Activated effector memory CD4-positive, alpha-beta T cell treated with Interleukin-2 at 50 U/mL for 16 hours (primary cell): ENCODE data around the gene HOXD13.

ENCODE experiments used
- DNase-seq: peaks from one replicate; pipeline ENCODE4 v3.0.0-alpha.2; 2020

Gene HOXD13

DNA sequence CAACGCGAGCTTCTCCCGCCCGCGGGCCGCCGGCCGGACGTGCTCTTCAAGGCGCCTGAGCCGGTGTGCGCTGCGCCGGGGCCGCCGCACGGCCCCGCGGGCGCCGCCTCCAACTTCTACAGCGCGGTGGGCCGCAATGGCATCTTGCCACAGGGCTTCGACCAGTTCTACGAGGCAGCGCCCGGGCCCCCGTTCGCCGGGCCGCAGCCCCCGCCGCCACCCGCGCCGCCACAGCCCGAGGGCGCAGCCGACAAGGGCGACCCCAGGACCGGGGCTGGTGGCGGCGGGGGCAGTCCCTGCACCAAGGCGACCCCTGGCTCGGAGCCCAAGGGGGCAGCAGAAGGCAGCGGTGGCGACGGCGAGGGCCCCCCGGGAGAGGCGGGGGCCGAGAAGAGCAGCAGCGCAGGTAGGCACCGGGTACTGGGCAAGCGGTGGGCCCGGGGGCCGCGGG, 15.2 kb downstream of the HOXD13 start:
- DNase-seq: no peak

DNA sequence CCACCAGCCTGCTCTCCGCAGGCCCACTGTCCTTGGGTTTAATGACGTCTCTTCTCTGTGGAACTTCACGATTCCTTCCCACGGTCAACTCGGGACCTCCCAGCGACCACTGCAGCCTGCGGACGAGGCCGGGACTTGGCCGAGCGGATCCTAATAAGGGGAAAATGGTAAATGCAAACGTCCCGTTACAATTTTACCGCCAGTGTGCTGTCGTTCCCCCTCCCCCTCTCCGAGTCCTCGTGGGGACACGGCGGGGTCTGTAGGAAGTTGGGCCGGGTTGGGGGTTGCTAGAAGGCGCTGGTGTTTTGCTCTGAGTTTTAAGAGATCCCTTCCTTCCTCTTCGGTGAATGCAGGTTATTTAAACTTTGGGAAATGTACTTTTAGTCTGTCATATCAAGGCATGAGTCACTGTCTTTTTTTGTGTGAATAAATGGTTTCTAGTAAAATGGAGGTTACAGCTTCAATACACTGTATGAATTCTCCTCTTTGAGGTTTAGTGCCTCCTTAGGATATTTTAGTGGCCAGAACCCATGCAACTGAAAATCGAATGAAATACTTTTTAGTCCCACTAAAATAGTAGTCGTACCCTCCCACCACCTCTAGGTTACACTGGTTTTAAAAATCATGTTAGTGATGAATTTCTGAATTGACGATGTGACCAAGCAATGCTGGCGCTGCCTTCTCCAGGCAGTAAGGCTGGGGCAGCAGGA, 16.8 kb downstream of the HOXD13 start:
- no peak for DNase-seq

DNA sequence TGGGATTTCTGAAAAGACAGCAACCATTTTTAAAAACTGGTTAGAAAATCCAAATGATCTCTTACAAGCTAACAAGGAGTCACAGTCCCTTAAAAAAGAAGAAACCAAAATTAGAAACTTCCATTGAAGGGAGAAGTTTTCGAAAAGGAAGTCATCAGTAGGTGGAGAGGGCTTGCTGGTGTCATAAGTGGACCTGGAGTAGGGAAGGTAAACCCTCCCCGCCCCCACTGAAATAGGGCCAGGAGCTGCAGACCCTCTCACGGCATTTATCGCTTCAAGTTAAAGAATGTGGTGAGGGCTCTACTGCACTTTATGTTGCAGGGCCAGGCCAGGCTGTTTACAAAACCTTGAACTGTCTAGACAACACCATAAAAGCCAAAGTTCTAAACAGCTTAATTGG, 17.4 kb downstream of the HOXD13 start:
- DNase-seq: no peak

DNA sequence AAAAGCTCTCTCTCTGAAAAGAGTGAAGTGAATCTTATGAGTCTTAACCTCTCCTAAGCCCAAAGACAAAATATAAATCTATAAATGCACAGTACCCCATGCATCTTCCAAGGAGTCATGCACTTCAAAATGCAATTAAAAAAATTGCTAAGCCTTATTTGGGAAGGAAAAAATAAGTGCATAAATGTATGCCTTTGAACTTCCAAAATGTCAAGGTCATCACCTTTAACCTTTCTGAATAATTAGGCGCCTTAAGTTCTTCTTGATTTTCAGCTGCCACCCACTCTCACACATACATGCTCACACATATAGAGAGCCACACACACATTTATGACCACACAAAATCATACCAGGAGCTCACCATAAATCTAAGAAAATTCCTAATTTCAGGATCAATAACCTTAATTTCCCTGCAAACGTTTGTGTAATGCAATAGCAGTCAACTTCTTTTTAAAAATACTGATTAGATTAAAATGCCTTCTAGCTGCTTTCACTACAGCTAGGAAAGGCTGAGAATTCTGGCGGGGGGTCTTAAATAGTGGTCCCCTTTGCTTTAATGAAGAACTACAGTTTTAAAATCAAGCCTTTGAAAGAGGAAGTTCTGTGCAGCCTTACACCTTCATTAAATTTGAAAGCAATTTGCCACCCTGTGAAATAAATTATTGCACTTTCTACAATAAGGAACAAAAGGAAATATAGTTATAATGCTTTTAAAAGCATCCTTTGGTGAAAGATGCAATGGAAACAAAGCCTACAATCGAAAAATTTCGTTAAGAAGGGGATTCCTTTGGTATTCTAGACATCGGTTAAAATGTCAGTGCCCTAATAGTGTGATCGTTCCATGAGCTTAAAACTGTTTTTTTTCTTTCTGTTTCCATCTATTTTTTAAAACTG, 18.1 kb downstream of the HOXD13 start:
- DNase-seq: no peak

DNA sequence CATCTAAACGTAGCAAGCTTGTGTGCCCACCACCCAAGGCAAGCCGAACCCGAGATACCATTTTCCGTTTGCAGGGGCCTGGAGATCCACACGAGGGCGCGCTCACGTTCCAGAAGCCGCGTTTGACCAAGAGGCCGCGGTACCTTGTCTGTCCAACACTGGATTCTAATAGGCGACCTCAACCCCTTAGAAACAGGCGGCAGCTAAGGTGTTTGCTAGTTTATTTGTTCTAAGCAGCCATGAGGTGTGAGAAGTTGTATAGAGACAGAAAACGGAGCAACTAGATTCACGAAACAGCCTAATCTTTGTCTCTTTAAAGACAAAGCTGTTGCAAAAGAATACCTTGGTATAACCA, 18.8 kb downstream of the HOXD13 start:
- DNase-seq: no peak

DNA sequence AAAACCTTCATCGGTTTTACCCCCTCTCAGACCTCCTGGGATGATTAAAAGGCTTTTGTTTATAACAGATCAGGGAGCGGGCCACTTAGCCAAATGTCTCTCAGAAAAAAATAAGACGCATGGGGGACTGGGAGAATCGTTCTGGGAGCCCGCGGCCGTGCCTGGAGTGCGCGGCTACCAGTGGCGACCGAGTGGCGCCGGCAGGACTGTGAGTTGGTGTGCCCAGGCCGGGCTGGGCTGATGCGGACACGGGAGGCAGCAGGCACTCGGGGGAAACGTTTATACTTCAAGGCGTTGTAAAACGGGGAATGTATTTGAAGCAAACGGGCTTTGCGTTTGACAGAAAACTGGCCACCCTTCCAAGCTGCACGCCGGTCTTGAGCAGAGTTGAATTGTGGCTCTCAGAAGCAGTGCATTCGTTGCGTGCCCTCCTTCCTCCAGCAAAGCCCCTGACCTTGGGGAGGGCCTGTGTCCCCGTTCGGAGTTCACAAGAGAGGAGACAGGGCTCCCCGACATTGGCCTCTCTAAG, 19.4 kb downstream of the HOXD13 start:
- DNase-seq: no peak

DNA sequence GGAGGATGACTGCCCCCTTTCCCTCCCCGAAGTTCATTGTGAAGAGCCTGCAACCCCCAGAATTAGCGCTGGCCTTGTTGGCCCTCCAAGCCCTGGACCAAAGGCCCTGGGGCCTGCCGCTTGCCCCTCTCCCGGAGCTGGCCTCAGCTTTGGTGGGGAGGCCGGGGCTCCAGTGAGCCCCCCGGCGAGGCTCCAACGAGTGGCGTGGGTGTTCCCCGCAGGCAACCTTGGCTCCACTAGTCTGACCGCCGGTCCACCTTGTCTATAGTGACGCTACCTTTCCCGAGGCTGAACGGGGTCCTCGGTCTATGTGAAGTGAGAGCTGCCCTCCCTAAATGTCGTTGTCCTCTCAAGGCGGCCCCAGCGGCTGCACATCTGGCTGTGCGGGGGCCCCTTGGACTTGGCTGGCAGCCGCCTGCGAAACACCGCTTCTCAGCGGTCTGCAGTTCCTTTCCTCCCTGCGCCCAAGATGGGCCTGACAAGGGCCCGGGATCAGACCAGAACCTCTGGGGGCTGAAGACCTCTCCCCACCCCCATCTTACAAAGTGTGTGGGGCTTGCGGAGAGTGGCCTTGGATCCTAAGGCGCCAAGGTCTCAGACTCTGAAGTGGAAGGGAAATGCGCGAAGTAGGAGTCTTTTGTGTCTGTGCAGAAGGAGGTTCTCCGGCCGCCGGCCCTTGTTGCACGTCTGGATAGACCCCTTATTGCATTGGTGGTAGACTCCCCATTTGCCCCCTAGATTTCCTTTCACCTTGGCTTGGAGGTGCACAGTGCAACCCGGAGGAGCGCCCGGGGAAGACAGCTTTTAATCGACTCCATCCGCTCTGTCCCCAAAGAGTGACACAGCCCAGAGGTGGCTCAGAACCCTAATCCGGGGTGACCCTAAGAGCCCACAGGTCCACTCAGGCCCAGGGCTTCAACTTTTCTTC, 20.1 kb downstream of the HOXD13 start:
- no peak for DNase-seq

DNA sequence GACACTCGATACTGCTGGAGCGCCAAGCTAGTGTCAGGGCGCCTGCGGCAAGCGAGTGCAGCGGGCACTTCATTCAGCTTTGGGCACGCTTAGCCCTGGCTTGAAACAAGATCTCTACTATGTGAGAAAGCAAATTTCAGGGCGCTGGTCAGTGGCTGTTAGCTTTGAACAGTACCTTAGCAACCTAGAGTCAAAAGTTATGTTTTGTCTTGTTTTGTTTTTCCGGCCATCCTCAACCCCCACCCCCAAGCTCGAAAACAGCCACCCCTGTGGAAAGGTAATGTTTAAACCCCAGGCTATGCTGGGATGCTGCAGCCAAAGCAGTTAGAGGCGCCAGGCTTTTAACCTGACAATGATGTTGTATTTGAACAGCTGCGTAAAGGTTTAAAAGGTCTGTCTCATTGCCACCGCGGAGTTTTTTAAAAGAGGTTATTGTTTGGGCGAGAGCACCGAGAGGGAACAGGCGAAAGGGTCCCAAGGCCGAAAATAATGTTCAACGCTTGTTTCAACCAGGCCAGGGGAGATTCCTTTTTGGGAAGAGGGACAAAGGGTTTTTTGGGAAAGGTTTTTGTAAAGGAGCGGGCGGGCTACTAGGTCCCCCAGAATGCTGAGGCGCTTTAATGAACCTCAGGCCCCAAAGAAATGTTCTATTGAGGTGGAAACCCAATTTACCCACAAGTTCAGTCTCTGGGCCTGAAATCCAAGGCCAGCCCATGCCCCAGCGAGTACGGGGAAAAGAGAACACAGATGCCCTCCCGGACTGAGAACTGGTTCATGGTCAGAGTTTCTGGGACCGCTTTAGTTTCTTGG, 21.8 kb downstream of the HOXD13 start:
- DNase-seq: no peak

DNA sequence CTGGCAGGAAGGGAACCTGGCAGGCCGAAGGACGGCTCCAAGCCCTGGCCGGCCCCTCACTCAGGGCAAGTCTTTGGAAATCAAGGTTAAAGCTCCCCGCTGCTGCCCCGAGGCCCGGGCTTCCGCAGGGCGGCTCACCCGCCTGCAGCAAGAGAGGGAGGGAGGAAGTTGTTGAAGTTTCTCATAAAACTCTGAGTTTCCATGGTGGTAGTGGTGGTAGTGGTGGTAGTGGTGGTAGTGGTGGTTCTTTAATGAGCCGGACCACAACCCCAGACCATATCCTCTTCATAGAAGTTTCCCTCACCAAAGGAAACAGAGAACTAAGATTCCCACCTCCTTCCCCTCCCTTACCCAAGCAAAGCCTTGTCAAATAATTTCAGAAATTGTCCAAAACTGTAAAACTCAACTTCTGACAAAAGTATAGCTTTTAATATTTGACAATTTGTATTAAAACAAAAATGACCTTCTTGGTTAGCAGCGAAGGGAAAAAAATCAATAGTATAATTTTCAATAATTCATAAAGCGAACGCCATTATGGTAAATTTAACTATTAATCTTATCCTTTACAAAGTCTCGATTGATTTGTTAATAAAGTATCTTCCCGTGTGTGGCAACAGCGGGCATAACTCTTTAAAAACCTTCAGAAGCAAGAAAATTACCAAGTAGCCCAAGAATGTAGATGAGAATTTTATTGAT, 22.6 kb downstream of the HOXD13 start:
- DNase-seq: no peak

DNA sequence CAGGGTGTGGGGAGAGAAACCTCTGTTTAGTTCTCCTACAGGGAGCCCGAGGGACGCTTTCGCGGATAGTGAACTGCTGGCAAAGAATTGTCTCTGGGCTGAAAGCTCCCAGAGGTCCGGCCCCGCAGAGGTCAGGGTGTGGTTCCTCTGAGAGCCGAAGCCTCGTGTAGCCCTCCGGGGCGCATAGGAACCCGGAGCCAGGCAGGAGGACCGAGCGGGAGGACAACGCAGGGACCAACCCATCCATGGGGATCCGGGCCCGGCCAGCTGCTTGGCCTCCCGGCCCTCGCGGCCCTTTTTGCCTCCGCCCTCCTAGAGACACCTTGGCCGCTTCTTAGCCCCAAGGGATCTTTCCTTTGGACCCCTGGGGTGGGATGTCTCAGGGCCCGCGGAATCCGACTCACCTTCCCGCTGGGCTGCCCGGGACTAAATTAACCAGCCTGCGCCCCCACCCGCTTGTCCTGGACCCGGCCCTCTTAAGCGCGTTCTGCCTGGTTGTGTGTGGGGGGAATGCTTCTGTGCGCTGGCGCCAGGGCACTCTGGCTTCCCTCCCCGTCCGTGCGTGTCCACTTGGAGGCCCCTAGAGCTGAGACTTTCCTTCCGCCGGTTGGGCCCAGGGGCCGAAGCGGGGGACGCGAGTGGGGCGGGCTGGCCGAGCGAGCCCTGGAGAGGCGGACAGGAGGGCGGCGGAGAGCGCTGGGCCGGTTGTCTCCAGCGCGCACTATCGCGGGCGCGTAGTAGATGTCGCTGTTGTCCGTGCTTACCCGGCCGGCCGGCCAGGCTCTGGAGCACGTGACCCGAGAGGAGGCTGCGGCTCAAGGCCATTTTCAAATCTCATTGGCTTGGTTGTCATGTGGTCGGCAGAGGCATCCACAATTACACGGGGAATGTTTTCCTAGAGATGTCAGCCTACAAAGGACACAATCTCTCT, 23.6 kb downstream of the HOXD13 start, which contains the start of gene HOXD10:
TSS of gene HOXD10 (plus strand) at position 896 of the 931 bp plus-strand sequence. CDS start 56 bp downstream, outside the sequence.
- no peak for DNase-seq

DNA sequence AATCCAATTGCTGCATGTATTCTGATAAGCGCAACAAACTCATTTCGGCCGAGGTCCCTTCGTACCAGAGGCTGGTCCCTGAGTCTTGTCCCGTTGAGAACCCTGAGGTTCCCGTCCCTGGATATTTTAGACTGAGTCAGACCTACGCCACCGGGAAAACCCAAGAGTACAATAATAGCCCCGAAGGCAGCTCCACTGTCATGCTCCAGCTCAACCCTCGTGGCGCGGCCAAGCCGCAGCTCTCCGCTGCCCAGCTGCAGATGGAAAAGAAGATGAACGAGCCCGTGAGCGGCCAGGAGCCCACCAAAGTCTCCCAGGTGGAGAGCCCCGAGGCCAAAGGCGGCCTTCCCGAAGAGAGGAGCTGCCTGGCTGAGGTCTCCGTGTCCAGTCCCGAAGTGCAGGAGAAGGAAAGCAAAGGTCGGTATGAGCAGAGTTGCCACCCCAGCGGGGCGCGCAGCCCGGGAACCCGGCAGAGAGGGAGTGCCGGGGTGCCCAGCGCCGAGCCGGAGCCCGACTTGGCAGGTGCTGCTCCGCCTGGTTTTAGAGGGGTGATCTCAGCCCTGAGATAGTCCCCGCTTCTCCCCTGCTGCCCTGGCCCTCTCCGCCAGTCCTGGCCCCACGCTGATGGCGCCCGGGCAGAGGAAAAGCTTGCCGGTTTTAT, 24.8 kb downstream of the HOXD13 start:
- DNase-seq: no peak

DNA sequence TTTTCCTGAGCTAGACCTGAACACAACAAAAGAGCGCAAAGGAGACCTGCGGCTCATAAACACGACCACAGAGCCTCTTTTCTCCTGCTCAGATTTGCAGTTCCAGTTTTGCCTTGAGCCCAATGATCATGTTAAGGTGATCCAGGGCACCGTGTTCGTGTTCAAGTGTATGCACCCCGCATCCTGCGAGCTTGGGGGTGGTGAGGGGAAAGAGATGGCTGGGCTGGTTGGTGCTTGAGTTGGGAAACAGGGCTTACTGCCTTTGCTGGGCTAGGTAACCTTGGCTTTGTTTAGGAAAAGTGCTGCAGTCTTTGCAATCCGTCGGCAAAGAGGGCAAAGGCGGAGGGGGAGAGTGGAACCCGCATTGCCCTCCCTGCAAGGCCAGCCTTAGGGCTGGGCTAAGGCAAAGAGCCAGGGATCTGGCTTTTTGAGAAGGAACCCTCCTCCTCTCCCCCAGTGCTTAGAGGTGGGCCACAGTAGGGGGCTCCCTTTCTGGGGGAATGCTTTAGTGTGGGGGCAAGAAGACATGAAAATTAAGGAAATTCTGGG, 25.4 kb downstream of the HOXD13 start:
- no peak for DNase-seq

DNA sequence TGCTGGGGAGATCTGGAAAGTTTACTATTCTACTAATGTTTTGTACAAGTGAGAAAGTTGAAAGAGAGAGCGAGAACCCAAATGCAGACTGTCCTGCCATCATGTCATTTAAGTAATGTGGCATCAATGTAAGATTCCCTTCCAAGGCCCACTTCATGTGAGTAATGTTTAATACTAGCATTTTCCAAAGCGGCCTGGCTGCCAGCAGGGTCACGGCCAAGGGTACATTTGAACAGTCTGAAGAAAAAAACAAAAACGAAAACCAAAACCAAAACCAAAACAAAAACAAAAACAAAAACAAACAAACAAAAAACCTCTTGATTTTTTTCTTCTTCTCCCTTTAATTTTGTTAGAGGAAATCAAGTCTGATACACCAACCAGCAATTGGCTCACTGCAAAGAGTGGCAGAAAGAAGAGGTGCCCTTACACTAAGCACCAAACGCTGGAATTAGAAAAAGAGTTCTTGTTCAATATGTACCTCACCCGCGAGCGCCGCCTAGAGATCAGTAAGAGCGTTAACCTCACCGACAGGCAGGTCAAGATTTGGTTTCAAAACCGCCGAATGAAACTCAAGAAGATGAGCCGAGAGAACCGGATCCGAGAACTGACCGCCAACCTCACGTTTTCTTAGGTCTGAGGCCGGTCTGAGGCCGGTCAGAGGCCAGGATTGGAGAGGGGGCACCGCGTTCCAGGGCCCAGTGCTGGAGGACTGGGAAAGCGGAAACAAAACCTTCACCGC, 26.2 kb downstream of the HOXD13 start:
- no peak for DNase-seq

DNA sequence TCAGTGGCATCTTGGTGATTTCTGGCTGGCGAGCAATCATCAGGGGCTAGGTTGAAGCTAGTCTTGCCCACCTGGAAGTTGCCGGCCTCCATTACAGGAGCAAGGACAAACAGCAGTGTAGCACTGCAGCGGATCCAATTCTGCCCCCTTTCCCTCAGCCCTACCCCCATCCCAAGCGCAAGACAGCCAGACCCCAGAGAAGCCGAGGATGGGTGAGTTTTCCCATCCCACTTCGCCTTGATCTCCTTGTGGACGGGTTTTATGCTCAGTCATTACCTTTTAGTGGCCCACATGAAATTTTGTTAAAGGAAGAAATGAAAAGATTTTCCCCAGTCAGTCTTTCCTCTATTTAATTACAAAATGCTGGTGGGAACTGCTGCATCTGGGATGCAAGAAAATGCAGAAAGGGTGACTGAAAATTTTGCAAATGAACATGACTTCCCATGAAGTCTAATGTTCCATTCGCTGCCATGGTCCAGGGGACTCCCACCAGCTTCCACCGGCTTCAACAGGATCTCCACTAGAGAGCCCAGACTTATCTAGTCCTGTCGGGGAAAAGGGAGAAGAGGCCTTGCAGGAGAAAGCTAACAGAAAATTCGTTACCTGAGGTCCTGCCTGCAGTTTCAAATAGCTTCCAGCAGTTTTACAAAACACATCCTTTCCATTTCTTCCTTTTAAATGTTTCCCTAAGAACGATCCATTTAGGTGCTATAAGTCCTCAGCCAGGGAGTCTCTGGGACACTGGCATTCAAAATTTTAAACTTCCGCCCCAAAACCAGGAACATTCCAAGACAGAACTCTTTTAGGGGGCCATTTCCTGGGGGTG, 28.1 kb downstream of the HOXD13 start:
- DNase-seq: no peak

DNA sequence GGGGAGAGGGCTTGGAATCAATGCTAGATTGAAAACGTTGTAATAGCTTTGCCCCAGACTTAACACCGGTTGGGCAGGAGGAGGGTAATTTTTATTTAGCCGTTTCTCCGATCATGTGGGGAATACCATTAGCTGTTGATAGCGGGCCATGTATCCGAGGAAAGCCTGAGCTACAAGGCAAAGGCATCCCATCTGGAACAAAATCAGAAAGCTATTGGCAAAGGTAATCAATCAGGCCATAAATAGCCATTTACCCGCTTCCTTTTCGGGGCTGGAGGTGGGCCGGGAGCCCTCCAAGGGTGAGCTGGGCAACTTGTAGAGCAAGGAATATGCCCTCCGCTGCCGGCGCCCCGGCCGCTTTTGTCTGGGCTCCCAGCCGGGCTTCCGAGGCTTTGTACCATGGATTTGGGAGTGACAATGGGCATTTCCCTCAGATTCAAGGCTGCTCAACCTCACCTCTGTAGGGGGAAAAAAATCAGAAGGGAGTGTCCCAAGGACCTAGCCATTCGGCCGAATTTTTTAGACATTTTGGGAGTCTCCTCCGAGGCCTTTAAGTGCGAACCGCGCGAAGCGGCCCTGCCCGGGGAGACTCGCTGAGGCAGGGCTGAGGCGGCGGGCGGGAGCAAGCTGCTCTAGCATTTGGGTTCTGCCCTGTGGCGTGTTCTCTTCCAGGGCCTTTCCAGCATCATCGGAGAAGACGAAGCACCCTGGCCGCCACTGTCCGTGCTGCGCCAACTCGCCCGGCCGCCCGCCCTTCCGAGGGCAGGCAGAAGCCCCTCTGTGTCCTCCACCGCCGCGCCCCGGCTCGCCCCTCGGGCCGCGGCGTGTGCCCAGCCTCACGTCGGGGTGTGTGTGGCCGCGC, 28.9 kb downstream of the HOXD13 start:
- no peak for DNase-seq

DNA sequence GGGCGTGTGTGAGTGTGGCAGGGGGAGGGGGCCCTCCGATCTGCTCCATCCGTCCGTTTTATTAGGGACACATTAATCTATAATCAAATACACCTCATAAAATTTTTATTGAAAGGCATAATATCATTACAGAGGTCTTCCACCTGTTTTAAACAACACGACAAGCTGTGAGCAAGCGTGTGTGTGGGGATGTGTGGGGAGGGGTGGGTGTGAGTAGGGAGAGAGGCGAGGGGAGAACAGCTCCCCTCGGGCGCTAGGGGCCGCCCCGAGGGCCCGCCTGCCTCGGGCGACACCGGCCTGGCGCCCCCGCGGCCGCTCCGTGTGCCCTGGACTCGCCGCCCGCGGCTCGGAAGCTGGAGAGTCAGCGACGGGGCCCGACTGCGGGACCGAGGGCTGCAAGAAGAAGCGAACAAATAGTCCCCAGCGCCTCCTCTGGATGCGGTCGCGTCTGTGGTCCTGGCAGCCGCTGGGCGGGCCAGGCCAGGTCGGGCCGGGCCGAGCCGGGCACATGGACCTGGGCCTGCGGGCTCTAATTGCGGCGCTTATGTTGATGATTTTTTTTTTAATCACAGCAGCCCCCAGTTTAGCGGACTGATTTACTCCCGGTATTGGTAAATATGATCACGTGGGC, 29.6 kb downstream of the HOXD13 start:
- DNase-seq: no peak
